Transverse colon (tissue), 4 donors: ENCODE measurements around the gene EPHA4. TPM values are rescaled to one million over a fixed set of nuclear protein-coding genes. Genes with fewer than 3 reads are reported as not detected.
A peak's percentile ranks its signal among the peaks of the same experiment; 100 is the strongest.

ENCODE experiments used
- DNase-seq: peaks from one replicate; pipeline ENCODE4 v3.0.0-alpha.2; 2019
- H3K27ac ChIP-seq, 4 donors: fragments of 200-600 bp; sonication (generic); 2 replicates each; pipeline ENCODE4 v1.5.1; 2016 to 2018; ENCODE audit warnings: inconsistent platforms in 4 of 4
- H3K27me3 ChIP-seq: fragments of 200-600 bp; sonication (generic); 2 replicates; pipeline ENCODE4 v1.5.1; 2017; ENCODE audit warnings: inconsistent platforms
- H3K36me3 ChIP-seq, 4 donors: fragments of 200-600 bp; sonication (generic); 2 replicates each; pipeline ENCODE4 v1.5.1; 2017 to 2019; ENCODE audit warnings: inconsistent platforms in 4 of 4
- H3K4me1 ChIP-seq, 4 donors: fragments of 200-600 bp; sonication (generic); 2 replicates each; pipeline ENCODE4 v1.5.1; 2017 to 2020; ENCODE audit warnings: inconsistent platforms in 4 of 4
- H3K4me3 ChIP-seq, 4 donors: fragments of 200-600 bp; sonication (generic); 1 replicate in 1 of 4; 2 replicates in 3 of 4; pipeline versions ENCODE4 v1.5.1 to v1.6.1; 2017 to 2019; ENCODE audit warnings: inconsistent platforms in 4 of 4
- H3K9me3 ChIP-seq, 2 donors: fragments of 200-600 bp; sonication (generic); 2 replicates each; pipeline ENCODE4 v1.5.1; 2017 to 2019; ENCODE audit warnings: inconsistent platforms in 2 of 2
- EP300 ChIP-seq: sonication (generic); formaldehyde crosslinking; IDR thresholded peaks from one replicate; pipeline ENCODE4 v1.6.1; 2017; ENCODE audit warnings: antibody characterized with exemption, low read depth
- POLR2A ChIP-seq: fragments of 450-650 bp; IDR thresholded peaks from one replicate; pipeline ENCODE4 v1.6.1; 2016; ENCODE audit warnings: antibody characterized with exemption, mild to moderate bottlenecking, moderate library complexity
- POLR2AphosphoS5 ChIP-seq, 3 donors: sonication (generic); formaldehyde crosslinking; IDR thresholded peaks; one replicate each; pipeline ENCODE4 v1.6.1; 2016; ENCODE audit warnings: antibody characterized with exemption in 3 of 3
- WGBS, 2 donors: methylation state at CpG; one replicate each; pipeline ENCODE4 v1.1.5; 2018; ENCODE audit warnings: low coverage in 1 of 2; 5-methylcytosine and 5-hydroxymethylcytosine counted together
- in situ Hi-C, 4 donors: fragments of 200-750 bp; cut with MboI; loops; one replicate each; pipeline versions ENCODE4 v1.15.0 to v1.15.1; 2017; ENCODE audit warnings: low sequenced_read_pairs in 3 of 4, low pct_ligation_motif_present in 1 of 4, low pct_unique_long_range_greater_than_20kb in 1 of 4
- intact Hi-C: fragments of 100-400 bp; cut with DNase I; formaldehyde crosslinking; loops from one replicate; pipeline ENCODE4 v1.15.1; 2023; ENCODE audit warnings: low total_unique reads
- total RNA-seq, 4 donors: library from RNA; depleted of rRNA; stranded (reverse); fragments of >200 nt; gene quantifications; one replicate each; pipeline ENCODE4 v1.1.0, GENCODE V29; 2016
- TF ChIP-seq, protein P1 (sequence below), 5 experiments: fragments of 200-600 bp in 3 of 5; fragments of 450-650 bp in 2 of 5; sonication (generic) in 3 of 5; IDR thresholded peaks; 1 replicate in 2 of 5; 2 replicates in 3 of 5; pipeline ENCODE4 v1.5.1; 2016 to 2017; ENCODE audit warnings: antibody characterized with exemption in 5 of 5, inconsistent platforms in 3 of 5, mild to moderate bottlenecking in 2 of 5, moderate library complexity in 1 of 5

The EPHA4 gene
- total RNA-seq, 4 donors from 2014 or later = 1.5 to 21.0 (median 13.8) TPM

DNA sequence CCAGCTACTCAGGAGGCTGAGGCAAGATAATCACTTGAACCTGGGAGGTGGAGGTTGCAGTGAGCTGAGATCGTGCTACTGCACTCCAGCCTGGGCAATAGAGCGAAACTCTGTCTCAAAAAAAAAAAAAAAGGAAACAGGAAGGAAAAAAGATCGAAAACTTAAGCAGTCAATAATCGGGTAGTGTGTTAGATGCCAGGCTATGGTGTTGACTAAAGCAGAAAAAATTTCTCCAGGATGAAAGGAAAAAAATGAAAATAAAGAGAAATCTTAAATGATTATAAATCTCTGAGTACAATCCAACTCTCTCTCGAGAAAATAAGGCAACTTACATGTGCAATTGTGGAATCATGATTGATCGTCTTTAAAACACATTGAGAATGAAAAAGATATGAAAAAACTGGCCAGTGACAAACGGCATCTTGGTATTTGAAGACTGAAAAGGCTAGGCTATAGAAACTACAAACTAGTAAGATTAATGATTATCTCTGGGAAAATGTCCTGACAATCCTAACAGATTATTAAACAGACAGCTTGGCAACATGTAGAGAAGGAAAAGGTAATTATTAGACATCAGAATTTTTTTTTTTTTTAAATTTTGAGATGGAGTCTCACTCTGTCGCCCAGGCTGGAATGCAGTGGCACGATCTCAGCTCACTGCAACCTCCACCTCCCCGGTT lies 16.3 kb upstream of the EPHA4 start:
- 91 to 92% methylated on average over 8 to 10 of the region's 10 CpGs for WGBS, 2 donors
- in situ Hi-C loops = loop anchor here in 1 of 4 donors (25.0 kb wide), 1 partner anchor 1851 kb away; no protein-coding TSS in a partner anchor
- DNase-seq = no peak
- no peak overlapping the region for H3K27ac ChIP-seq
- H3K27me3 ChIP-seq = no peaks in the 10 kb centered on the region
- TF ChIP-seq, protein P1, sequence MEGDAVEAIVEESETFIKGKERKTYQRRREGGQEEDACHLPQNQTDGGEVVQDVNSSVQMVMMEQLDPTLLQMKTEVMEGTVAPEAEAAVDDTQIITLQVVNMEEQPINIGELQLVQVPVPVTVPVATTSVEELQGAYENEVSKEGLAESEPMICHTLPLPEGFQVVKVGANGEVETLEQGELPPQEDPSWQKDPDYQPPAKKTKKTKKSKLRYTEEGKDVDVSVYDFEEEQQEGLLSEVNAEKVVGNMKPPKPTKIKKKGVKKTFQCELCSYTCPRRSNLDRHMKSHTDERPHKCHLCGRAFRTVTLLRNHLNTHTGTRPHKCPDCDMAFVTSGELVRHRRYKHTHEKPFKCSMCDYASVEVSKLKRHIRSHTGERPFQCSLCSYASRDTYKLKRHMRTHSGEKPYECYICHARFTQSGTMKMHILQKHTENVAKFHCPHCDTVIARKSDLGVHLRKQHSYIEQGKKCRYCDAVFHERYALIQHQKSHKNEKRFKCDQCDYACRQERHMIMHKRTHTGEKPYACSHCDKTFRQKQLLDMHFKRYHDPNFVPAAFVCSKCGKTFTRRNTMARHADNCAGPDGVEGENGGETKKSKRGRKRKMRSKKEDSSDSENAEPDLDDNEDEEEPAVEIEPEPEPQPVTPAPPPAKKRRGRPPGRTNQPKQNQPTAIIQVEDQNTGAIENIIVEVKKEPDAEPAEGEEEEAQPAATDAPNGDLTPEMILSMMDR (IDR thresholded peaks at IDR 0.05) = no peak
- TF ChIP-seq POLR2AphosphoS5 (IDR thresholded peaks at IDR 0.05) = no peak
- intact Hi-C loops = no loop called here
- no peaks in the 10 kb centered on the region for H3K4me1 ChIP-seq
- H3K36me3 ChIP-seq = no peaks in the 10 kb centered on the region
- H3K9me3 ChIP-seq = no peaks in the 10 kb centered on the region
- no peak overlapping the region for H3K4me3 ChIP-seq

DNA sequence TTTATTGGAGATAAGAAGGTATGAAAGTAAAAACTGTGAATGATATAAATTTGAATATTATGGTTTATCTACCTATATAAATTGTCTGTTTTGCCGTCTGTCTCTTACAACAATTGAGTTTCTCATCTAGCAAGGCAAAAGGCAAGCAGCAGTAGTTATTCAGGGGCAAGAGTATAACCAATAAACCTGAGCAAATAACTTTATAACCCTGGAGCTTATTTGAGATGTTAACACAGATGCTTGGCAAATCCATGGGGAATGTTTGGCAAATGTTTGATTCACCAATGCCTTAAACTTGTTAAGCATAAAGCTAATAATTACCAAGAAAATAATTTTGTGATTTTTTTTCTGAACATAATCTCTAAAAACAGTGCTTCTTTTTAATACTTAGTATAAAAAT lies 9.9 kb upstream of the EPHA4 start:
- H3K4me1 ChIP-seq = peaks cover 0 to 6% (median 0%) of the 10 kb centered on the region in 4 donors
- in situ Hi-C loops (loop anchor here in 1 of 4 donors (25.0 kb wide), 1 partner anchor 1845 kb away; no protein-coding TSS in a partner anchor), intact Hi-C loops (no loop called here)
- H3K36me3 ChIP-seq = no peaks in the 10 kb centered on the region
- TF ChIP-seq, protein P1 (IDR thresholded peaks at IDR 0.05) = no peak
- TF ChIP-seq POLR2A = no peak
- no peak for TF ChIP-seq EP300
- no peak for TF ChIP-seq POLR2AphosphoS5 (IDR thresholded peaks at IDR 0.05)
- no peak overlapping the region for H3K4me3 ChIP-seq
- H3K27me3 ChIP-seq = no peaks in the 10 kb centered on the region
- WGBS, 2 donors = 45 to 67% methylated on average over 1 of the region's 1 CpG
- no peak overlapping the region for H3K27ac ChIP-seq
- H3K9me3 ChIP-seq = no peaks in the 10 kb centered on the region
- no peak for DNase-seq

GRCh38 chr2:221574231-221574570 lies 2.1 kb upstream of the EPHA4 start:
- Histone ChIP-seq H3K9me3 (no peaks in the 10 kb centered on the region), H3K36me3 (no peaks in the 10 kb centered on the region), H3K4me1 (peaks cover 6 to 35% (median 19%) of the 10 kb centered on the region in 4 donors), H3K27ac (peak overlapping the region in 3 of 4 donors; percentile 86 to 90 (median 90)), H3K4me3 (peak overlapping the region in 3 of 4 donors; percentile 67 to 76 (median 71)), H3K27me3 (peaks cover 25% of the 10 kb centered on the region)
- intact Hi-C loops (loop anchor here (5.0 kb wide), 2 partner anchors 133 to 393 kb away; no protein-coding TSS in a partner anchor), in situ Hi-C loops (loop anchor here (5.0 to 10.0 kb wide), 2 partner anchors 887 to 889 kb away; no protein-coding TSS in a partner anchor)
- DNase-seq = no peak
- TF ChIP-seq POLR2A = no peak
- TF ChIP-seq, protein P1 (IDR thresholded peaks at IDR 0.05) = no peak
- no peak for TF ChIP-seq EP300
- TF ChIP-seq POLR2AphosphoS5 (IDR thresholded peaks at IDR 0.05) = no peak
- WGBS, 2 donors = 14 to 17% methylated on average over 7 of the region's 7 CpGs

DNA sequence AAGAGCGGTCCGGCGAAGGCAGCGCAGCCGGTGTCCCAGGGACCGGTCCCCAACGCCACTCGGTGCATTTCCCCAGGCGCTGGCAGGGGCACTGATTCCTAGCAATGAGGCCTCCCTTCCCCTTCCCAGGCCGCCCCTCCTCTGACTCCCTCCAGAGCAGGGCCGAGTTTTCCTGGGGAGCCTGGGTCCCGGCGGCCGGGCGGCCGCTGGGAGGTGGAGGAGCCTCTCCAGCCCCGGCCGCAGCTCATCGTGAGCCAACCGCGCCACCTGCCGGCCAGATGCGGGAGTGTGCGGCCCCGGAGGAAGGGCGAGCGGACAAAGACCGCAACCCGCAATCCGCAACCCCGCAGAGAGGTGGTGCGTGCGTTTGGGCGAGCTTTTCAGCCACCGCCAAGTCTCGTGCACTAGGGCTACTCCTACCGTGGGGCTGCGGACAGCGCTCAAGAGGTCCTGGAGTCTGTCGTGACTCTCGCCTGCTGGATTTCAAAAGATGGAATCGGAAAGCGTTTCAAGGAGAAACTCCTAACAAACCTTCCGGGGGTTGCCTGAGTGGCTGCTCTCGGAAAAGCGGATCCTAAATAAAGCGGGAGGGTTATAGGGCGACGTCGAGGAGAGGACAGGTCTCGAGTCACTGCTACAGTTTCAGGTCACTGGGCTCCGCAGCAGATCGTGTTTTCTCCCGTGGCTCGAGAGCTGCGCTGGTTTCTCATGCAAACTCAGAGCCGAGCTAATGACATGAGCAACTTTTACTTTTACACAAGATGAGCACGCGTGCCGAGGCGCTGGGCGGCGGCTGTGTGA lies 1.5 kb upstream of the EPHA4 start:
- TF ChIP-seq POLR2AphosphoS5 (IDR thresholded peaks at IDR 0.05) = no peak
- TF ChIP-seq, protein P1 (IDR thresholded peaks at IDR 0.05) = peak; percentile 97 to 99 (median 98)
- Histone ChIP-seq H3K9me3 (no peaks in the 10 kb centered on the region), H3K27me3 (peaks cover 26% of the 10 kb centered on the region), H3K4me1 (peaks cover 6 to 35% (median 19%) of the 10 kb centered on the region in 4 donors), H3K27ac (peak overlapping the region; percentile 86 to 90 (median 90)), H3K4me3 (peak overlapping the region; percentile 58 to 76 (median 69)), H3K36me3 (no peaks in the 10 kb centered on the region)
- in situ Hi-C loops (loop anchor here (5.0 to 10.0 kb wide), 2 partner anchors 886 to 889 kb away; no protein-coding TSS in a partner anchor), intact Hi-C loops (loop anchor here (1.0 to 5.0 kb wide), 3 partner anchors 134 to 886 kb away; no protein-coding TSS in a partner anchor)
- 0 to 2% methylated on average over 3 to 48 of the region's 63 CpGs for WGBS, 2 donors
- peak; percentile 89 for DNase-seq
